Measurements from ENCODE around the gene DBNL.
A peak's percentile ranks its signal among the peaks of the same experiment; 100 is the strongest.
"Not testable (repeated sequence)": the region's sequence is repeated elsewhere in the genome, so short reads cannot be mapped to it uniquely, and the experiment has no call there.

The DBNL gene

GRCh38 chr7:44039800-44040492 is 4.6 kb upstream of the DBNL start:
- not testable (repeated sequence) for DNase-seq (ENCODE audit: insufficient read length); FAIRE-seq

- not testable (repeated sequence) for FAIRE-seq
Observed at GRCh38 chr7:44040493-44040891, 4.0 kb upstream of the DBNL start.

GRCh38 chr7:44042221-44042620 is 2.3 kb upstream of the DBNL start:
- DNase-seq (ENCODE audit: insufficient read length) (no peak), FAIRE-seq (no peak)
- TF ChIP-seq POLR2AphosphoS5 (IDR thresholded peaks at IDR 0.05; ENCODE audit: low read depth, low read length) (no peak), TAF1 (IDR thresholded peaks at IDR 0.05; ENCODE audit: borderline replicate concordance, low read depth, low read length) (no peak), POLR2A (IDR thresholded peaks at IDR 0.05; ENCODE audit: low read depth, low read length) (no peak)

More at GRCh38 chr7:44040493-44040891, 4.0 kb upstream of the DBNL start:
- DNase-seq (ENCODE audit: insufficient read length) = not testable (repeated sequence)

GRCh38 chr7:44043902-44044301 is 600 bp upstream of the DBNL start:
- DNase-seq (ENCODE audit: insufficient read length) (no peak), FAIRE-seq (no peak)
- TF ChIP-seq POLR2A (IDR thresholded peaks at IDR 0.05; ENCODE audit: low read depth, low read length) = no peak
- TF ChIP-seq TAF1 (IDR thresholded peaks at IDR 0.05; ENCODE audit: borderline replicate concordance, low read depth, low read length) = no peak
- TF ChIP-seq POLR2AphosphoS5 (IDR thresholded peaks at IDR 0.05; ENCODE audit: low read depth, low read length) = no peak

- DNase-seq (ENCODE audit: insufficient read length) = no peak
- FAIRE-seq = no peak
- no peak for TF ChIP-seq TAF1 (IDR thresholded peaks at IDR 0.05; ENCODE audit: borderline replicate concordance, low read depth, low read length)
- no peak; the same call in none of the 2 replicates for TF ChIP-seq POLR2A (IDR thresholded peaks at IDR 0.05; ENCODE audit: low read depth, low read length)
- TF ChIP-seq POLR2AphosphoS5 (IDR thresholded peaks at IDR 0.05; ENCODE audit: low read depth, low read length) = no peak
Observed at GRCh38 chr7:44045226-44046014, 918 bp downstream of the DBNL start.

GRCh38 chr7:44046321-44047061 is 2.0 kb downstream of the DBNL start:
- no peak for TF ChIP-seq POLR2AphosphoS5 (IDR thresholded peaks at IDR 0.05; ENCODE audit: low read depth, low read length)
- TF ChIP-seq TAF1 (IDR thresholded peaks at IDR 0.05; ENCODE audit: borderline replicate concordance, low read depth, low read length) = no peak
- TF ChIP-seq POLR2A (IDR thresholded peaks at IDR 0.05; ENCODE audit: low read depth, low read length) = no peak
- FAIRE-seq (peak; percentile 53), DNase-seq (ENCODE audit: insufficient read length) (no peak)

GRCh38 chr7:44048031-44048795 is 3.7 kb downstream of the DBNL start:
- TF ChIP-seq TAF1 (IDR thresholded peaks at IDR 0.05; ENCODE audit: borderline replicate concordance, low read depth, low read length) = no peak
- no peak for TF ChIP-seq POLR2A (IDR thresholded peaks at IDR 0.05; ENCODE audit: low read depth, low read length)
- no peak for TF ChIP-seq POLR2AphosphoS5 (IDR thresholded peaks at IDR 0.05; ENCODE audit: low read depth, low read length)
- DNase-seq (ENCODE audit: insufficient read length) (no peak), FAIRE-seq (no peak)

GRCh38 chr7:44050121-44050914 is 5.8 kb downstream of the DBNL start:
- TF ChIP-seq POLR2A (IDR thresholded peaks at IDR 0.05; ENCODE audit: low read depth, low read length) (no peak), TAF1 (IDR thresholded peaks at IDR 0.05; ENCODE audit: borderline replicate concordance, low read depth, low read length) (no peak), POLR2AphosphoS5 (IDR thresholded peaks at IDR 0.05; ENCODE audit: low read depth, low read length) (no peak)
- FAIRE-seq = no peak
- no peak for DNase-seq (ENCODE audit: insufficient read length)

- TF ChIP-seq POLR2A (IDR thresholded peaks at IDR 0.05; ENCODE audit: low read depth, low read length) (no peak), POLR2AphosphoS5 (IDR thresholded peaks at IDR 0.05; ENCODE audit: low read depth, low read length) (no peak), TAF1 (IDR thresholded peaks at IDR 0.05; ENCODE audit: borderline replicate concordance, low read depth, low read length) (no peak)
- no peak for DNase-seq (ENCODE audit: insufficient read length)
- no peak for FAIRE-seq
Observed at GRCh38 chr7:44050915-44051560, 6.5 kb downstream of the DBNL start.

GRCh38 chr7:44051611-44052220 is 7.2 kb downstream of the DBNL start:
- no peak for TF ChIP-seq POLR2A (IDR thresholded peaks at IDR 0.05; ENCODE audit: low read depth, low read length)
- no peak for TF ChIP-seq POLR2AphosphoS5 (IDR thresholded peaks at IDR 0.05; ENCODE audit: low read depth, low read length)
- no peak for TF ChIP-seq TAF1 (IDR thresholded peaks at IDR 0.05; ENCODE audit: borderline replicate concordance, low read depth, low read length)
- no peak for FAIRE-seq
- no peak for DNase-seq (ENCODE audit: insufficient read length)
